SK-N-SH treated with all-trans-retinoic acid at 6 μM for 48 hours (cell line): ENCODE data around the gene NRXN3.
A peak's percentile ranks its signal among the peaks of the same experiment; 100 is the strongest.

ENCODE experiments used
- ATAC-seq: fragments of 200-7000 bp; cut with Tn5 transposase; 3 replicates; pipeline ENCODE4 v1.9.1; 2020; ENCODE audit warnings: mild to moderate bottlenecking, moderate library complexity
- BACH2 ChIP-seq: fragments of 250-450 bp; sonication (Bioruptor Pico); IDR thresholded peaks from 2 replicates; pipeline ENCODE4 v1.9.0; 2021; ENCODE audit warnings: mild to moderate bottlenecking, borderline replicate concordance
- CREB5 ChIP-seq: fragments of 250-450 bp; sonication (Bioruptor Pico); IDR thresholded peaks from 2 replicates; pipeline ENCODE4 v1.5.1; 2020; ENCODE audit warnings: low read depth, mild to moderate bottlenecking, moderate library complexity
- CSDC2 ChIP-seq: fragments of 250-450 bp; sonication (Bioruptor Pico); IDR thresholded peaks from 2 replicates; pipeline ENCODE4 v1.5.0; 2020; ENCODE audit warnings: mild to moderate bottlenecking, moderate library complexity
- CSRNP3 ChIP-seq: fragments of 250-450 bp; sonication (Bioruptor Pico); IDR thresholded peaks from 2 replicates; pipeline ENCODE4 v1.5.1; 2021; ENCODE audit warnings: mild to moderate bottlenecking, moderate library complexity
- ESRRG ChIP-seq: fragments of 250-450 bp; sonication (Bioruptor Pico); IDR thresholded peaks from 2 replicates; pipeline ENCODE4 v1.6.1; 2021; ENCODE audit warnings: mild to moderate bottlenecking
- GLIS3 ChIP-seq: fragments of 250-450 bp; sonication (Bioruptor Pico); IDR thresholded peaks from 2 replicates; pipeline ENCODE4 v1.5.0; 2020; ENCODE audit warnings: mild to moderate bottlenecking, moderate library complexity
- ISL1 ChIP-seq: fragments of 250-450 bp; sonication (Bioruptor Pico); IDR thresholded peaks from 2 replicates; pipeline ENCODE4 v2.1.2; 2022; ENCODE audit warnings: mild to moderate bottlenecking, moderate library complexity
- PATZ1 ChIP-seq: fragments of 250-450 bp; sonication (Bioruptor Pico); IDR thresholded peaks from 2 replicates; pipeline ENCODE4 v1.8.0; 2020; ENCODE audit warnings: mild to moderate bottlenecking, moderate library complexity, borderline replicate concordance
- POU6F1 ChIP-seq: fragments of 250-450 bp; sonication (Bioruptor Pico); IDR thresholded peaks from 2 replicates; pipeline ENCODE4 v1.8.0; 2021; ENCODE audit warnings: low read depth, mild to moderate bottlenecking, moderate library complexity, borderline replicate concordance
- RARB ChIP-seq: fragments of 250-450 bp; sonication (Bioruptor Pico); IDR thresholded peaks from 2 replicates; pipeline ENCODE4 v1.8.0; 2021; ENCODE audit warnings: mild to moderate bottlenecking, moderate library complexity
- SNAI2 ChIP-seq: fragments of 250-450 bp; sonication (Bioruptor Pico); IDR thresholded peaks from 2 replicates; pipeline ENCODE4 v1.5.0; 2020; ENCODE audit warnings: mild to moderate bottlenecking, moderate library complexity
- TOX ChIP-seq: fragments of 250-450 bp; sonication (Bioruptor Pico); IDR thresholded peaks from 2 replicates; pipeline ENCODE4 v1.8.0; 2021; ENCODE audit warnings: mild to moderate bottlenecking, moderate library complexity, borderline replicate concordance
- TSHZ2 ChIP-seq: fragments of 250-450 bp; sonication (Bioruptor Pico); IDR thresholded peaks from 2 replicates; pipeline ENCODE4 v1.5.0; 2020; ENCODE audit warnings: mild to moderate bottlenecking, moderate library complexity
- ZFP3 ChIP-seq: fragments of 250-450 bp; sonication (Bioruptor Pico); IDR thresholded peaks from 2 replicates; pipeline ENCODE4 v1.5.0; 2020; ENCODE audit warnings: mild to moderate bottlenecking, moderate library complexity
- ZNF565 ChIP-seq: fragments of 450-650 bp; formaldehyde crosslinking; conservative IDR thresholded peaks from 2 replicates; pipeline ENCODE4 v1.5.0; 2020; ENCODE audit warnings: low read depth, mild to moderate bottlenecking, moderate library complexity
- ZNF8 ChIP-seq: fragments of 450-650 bp; formaldehyde crosslinking; IDR thresholded peaks from 2 replicates; pipeline ENCODE4 v1.5.0; 2020; ENCODE audit warnings: mild to moderate bottlenecking, moderate library complexity

Gene NRXN3

GRCh38 chr14:78752518-78753188 is 582.5 kb downstream of the NRXN3 start (continued):
- TF ChIP-seq CSRNP3 (CRISPR knock-in tag) = no peak
- no peak for TF ChIP-seq ISL1 (CRISPR knock-in tag)
- no peak for TF ChIP-seq SNAI2 (CRISPR knock-in tag)
- TF ChIP-seq BACH2 (CRISPR knock-in tag) = no peak

GRCh38 chr14:78754059-78754458 is 583.9 kb downstream of the NRXN3 start:
- ATAC-seq = no peak
- TF ChIP-seq CREB5 (CRISPR knock-in tag) (no peak), BACH2 (CRISPR knock-in tag) (no peak), RARB (no peak), ZFP3 (CRISPR knock-in tag) (no peak), PATZ1 (CRISPR knock-in tag) (no peak)

GRCh38 chr14:78758333-78758732 is 588.2 kb downstream of the NRXN3 start:
- TF ChIP-seq ESRRG (CRISPR knock-in tag) (no peak), SNAI2 (CRISPR knock-in tag) (no peak), CSDC2 (no peak), GLIS3 (CRISPR knock-in tag) (no peak), ZNF8 (no peak), ZNF565 (CRISPR knock-in tag) (no peak), POU6F1 (no peak)
- peak; percentile 59 for ATAC-seq

- TF ChIP-seq ZFP3 (CRISPR knock-in tag) (no peak), CREB5 (CRISPR knock-in tag) (no peak), POU6F1 (no peak), RARB (no peak), TOX (CRISPR knock-in tag) (no peak), CSRNP3 (CRISPR knock-in tag) (no peak), TSHZ2 (CRISPR knock-in tag) (no peak)
- no peak for ATAC-seq
These were observed 592.2 kb downstream of the NRXN3 start for GRCh38 chr14:78762331-78762730.
